ENCODE data around the gene CSTA.

- TF ChIP-seq, protein P1, sequence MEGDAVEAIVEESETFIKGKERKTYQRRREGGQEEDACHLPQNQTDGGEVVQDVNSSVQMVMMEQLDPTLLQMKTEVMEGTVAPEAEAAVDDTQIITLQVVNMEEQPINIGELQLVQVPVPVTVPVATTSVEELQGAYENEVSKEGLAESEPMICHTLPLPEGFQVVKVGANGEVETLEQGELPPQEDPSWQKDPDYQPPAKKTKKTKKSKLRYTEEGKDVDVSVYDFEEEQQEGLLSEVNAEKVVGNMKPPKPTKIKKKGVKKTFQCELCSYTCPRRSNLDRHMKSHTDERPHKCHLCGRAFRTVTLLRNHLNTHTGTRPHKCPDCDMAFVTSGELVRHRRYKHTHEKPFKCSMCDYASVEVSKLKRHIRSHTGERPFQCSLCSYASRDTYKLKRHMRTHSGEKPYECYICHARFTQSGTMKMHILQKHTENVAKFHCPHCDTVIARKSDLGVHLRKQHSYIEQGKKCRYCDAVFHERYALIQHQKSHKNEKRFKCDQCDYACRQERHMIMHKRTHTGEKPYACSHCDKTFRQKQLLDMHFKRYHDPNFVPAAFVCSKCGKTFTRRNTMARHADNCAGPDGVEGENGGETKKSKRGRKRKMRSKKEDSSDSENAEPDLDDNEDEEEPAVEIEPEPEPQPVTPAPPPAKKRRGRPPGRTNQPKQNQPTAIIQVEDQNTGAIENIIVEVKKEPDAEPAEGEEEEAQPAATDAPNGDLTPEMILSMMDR (IDR thresholded peaks at IDR 0.05): no peak
- TF ChIP-seq POLR2A (IDR thresholded peaks at IDR 0.05): no peak
Measured at GRCh38 chr3:122332551-122332950, 7.5 kb downstream of the CSTA start.

Measured in uterus (tissue), 2 donors.